ENCODE measurements around the gene SETD1A. TPM values are rescaled to one million over a fixed set of nuclear protein-coding genes. Genes with fewer than 3 reads are reported as not detected.

SETD1A gene
- total and polyA plus RNA-seq, 2 of the 4 experiments (the other 2 are of a cell fraction): 0.54 to 5.8 TPM

DNA sequence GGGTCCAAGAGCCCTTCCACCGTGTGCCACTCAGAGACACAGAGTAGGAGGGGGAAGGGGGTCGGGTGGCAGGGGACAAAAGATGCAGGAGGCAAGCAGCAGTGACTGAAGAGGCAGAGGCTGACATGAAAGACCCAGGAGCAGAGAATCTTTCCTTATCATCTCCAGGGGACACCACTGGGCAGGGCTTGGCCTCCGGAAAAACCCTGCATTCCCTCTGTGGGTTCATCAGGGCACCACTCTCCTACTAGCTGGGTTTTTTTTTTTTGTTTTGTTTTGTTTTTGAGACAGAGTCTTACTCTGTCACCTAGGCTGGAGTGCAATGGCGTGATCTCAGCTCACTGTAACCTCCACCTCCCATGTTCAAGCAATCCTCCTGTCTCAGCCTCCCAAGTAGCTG, 73.7 kb downstream of the SETD1A start:
- H3K9me1 ChIP-seq (ENCODE audit: insufficient read depth, low read length): peaks cover 8% of the 10 kb centered on the region; the same call in 1 of the 2 replicates
- H4K20me1 ChIP-seq (ENCODE audit: insufficient read depth, low read length): peaks cover 7% of the 10 kb centered on the region; the same call in 1 of the 2 replicates
- H3K4ac ChIP-seq (ENCODE audit: low read depth, low read length): no peak overlapping the region
- no peak overlapping the region for H2BK15ac ChIP-seq (ENCODE audit: low read depth, low read length)
- no peak overlapping the region for H3K18ac ChIP-seq (ENCODE audit: low read depth, low read length)
- H3K4me3 ChIP-seq (ENCODE audit: insufficient read depth, low read depth, low read length): no peak overlapping the region
- H3K56ac ChIP-seq (ENCODE audit: extremely low read depth, insufficient read depth, low read length): no peak overlapping the region
- no CpG with 5 or more reads among the region's 4 CpGs for WGBS, 2 experiments (ENCODE audit: extremely low coverage in 2 of 2, insufficient read length in 1 of 2)
- no peak overlapping the region for H4K8ac ChIP-seq (ENCODE audit: low read depth in 2 of 2, low read length in 2 of 2)
- H4K91ac ChIP-seq (ENCODE audit: insufficient read depth, low read depth, low read length): no peak overlapping the region
- H2BK120ac ChIP-seq (ENCODE audit: low read depth, low read length): no peak overlapping the region
- H3K23ac ChIP-seq (ENCODE audit: low read depth, low read length): no peak overlapping the region
- TF ChIP-seq RCOR1 (IDR thresholded peaks at IDR 0.05; ENCODE audit: insufficient replicate concordance, low read length) (no peak), MXI1 (IDR thresholded peaks at IDR 0.05; ENCODE audit: borderline replicate concordance, low read depth, low read length) (no peak), SMC3 (IDR thresholded peaks at IDR 0.05; ENCODE audit: low read depth, low read length) (no peak), FOS (IDR thresholded peaks at IDR 0.05; ENCODE audit: low read depth, low read length) (no peak)
- no peak overlapping the region for H2AK5ac ChIP-seq (ENCODE audit: low read depth, low read length)
- no peak overlapping the region for H2BK5ac ChIP-seq (ENCODE audit: low read depth, low read length, poor library complexity, severe bottlenecking)
- no peak overlapping the region for H2AFZ ChIP-seq (replicated peaks; ENCODE audit: low read length, poor library complexity)
- no peak overlapping the region for H3K27ac ChIP-seq (ENCODE audit: insufficient read depth, low read length)
- H3K14ac ChIP-seq (replicated peaks; ENCODE audit: low read depth, low read length): no peak overlapping the region
- dilution Hi-C loops (cut with HindIII; ENCODE audit: low sequenced_read_pairs, unreplicated experiment) (no loop called here), intact Hi-C loops (cut with micrococcal nuclease) (loop anchor here (5.0 kb wide), 1 partner anchor 61 kb away; the partner anchor contains the start of gene VKORC1), in situ Hi-C loops (cut with MboI; ENCODE audit: low sequenced_read_pairs) (no loop called here)
- H2BK20ac ChIP-seq (ENCODE audit: low read depth, low read length): no peak overlapping the region
- BruUV-seq (replicated peaks): no TSS peak
- peaks cover 16 to 33% of the 10 kb centered on the region in 2 experiments; a peak in 3 of 4 replicates for H3K79me1 ChIP-seq (ENCODE audit: low read depth in 1 of 2, low read length in 2 of 2)
- no peak overlapping the region for H3K4me2 ChIP-seq (ENCODE audit: low read depth, low read length)
- peaks cover 5% of the 10 kb centered on the region for H3K36me3 ChIP-seq (ENCODE audit: control insufficient read depth, insufficient read depth, low read length)
- peaks cover 7% of the 10 kb centered on the region for H3K4me1 ChIP-seq (ENCODE audit: control insufficient read depth, insufficient read depth, low read length)
- ChIA-PET POLR2A (ENCODE audit: unreplicated experiment) (no interaction called here), CTCF (no interaction called here)
- H3K9ac ChIP-seq (ENCODE audit: low read depth, low read length): no peak overlapping the region
- no peaks in the 10 kb centered on the region for H3K27me3 ChIP-seq (ENCODE audit: control insufficient read depth, insufficient read depth, low read length)
- H3K9me3 ChIP-seq (ENCODE audit: control insufficient read depth, insufficient read depth, low read length): no peaks in the 10 kb centered on the region
- no peak overlapping the region for H4K5ac ChIP-seq (ENCODE audit: low read depth, low read length)
- no peak overlapping the region for H2AK9ac ChIP-seq (replicated peaks; ENCODE audit: low read depth, low read length, poor library complexity)
- ATAC-seq (ENCODE audit: low read depth) (no peak), DNase-seq (no peak)

All from IMR-90 (cell line).